GM12878 (cell line): ENCODE measurements around the gene CHST14. TPM values are rescaled to one million over a fixed set of nuclear protein-coding genes. Genes with fewer than 3 reads are reported as not detected.

Experiments used
- ATAC-seq: fragments of 200-7000 bp; cut with Tn5 transposase; 3 replicates; pipeline ENCODE4 v1.9.1; 2020; ENCODE audit warnings: mild to moderate bottlenecking, moderate library complexity
- BruUV-seq: library from RNA; stranded (reverse); fragments of 400-500 nt; replicated peaks from 2 replicates; lab custom pipeline; 2021; lab: Mats Ljungman, UMichigan
- CTCF ChIA-PET: fragments of 300-600 bp; sonication (Branson Sonifier 250); formaldehyde crosslinking; extraction: SDS; loops from one replicate; lab custom pipeline; 2021; ENCODE audit warnings: inconsistent platforms; lab: Yijun Ruan, JAX
- POLR2A ChIA-PET: fragments of 350-600 bp; formaldehyde crosslinking; extraction: SDS; loops from one replicate; lab custom pipeline; 2021; ENCODE audit warnings: inconsistent platforms; lab: Charles Lee
- RAD21 ChIA-PET: fragments of 300-600 bp; sonication (Branson Sonifier 250); formaldehyde crosslinking; loops from one replicate; lab custom pipeline; 2023; ENCODE audit warnings: antibody characterized with exemption; ENCODE audit not compliant: unreplicated experiment; lab: Charles Lee
- SMC1A ChIA-PET: fragments of 300-600 bp; sonication (Branson Sonifier 250); formaldehyde crosslinking; loops from one replicate; lab custom pipeline; 2023; ENCODE audit not compliant: unreplicated experiment, uncharacterized antibody; lab: Charles Lee
- DNase-seq: peaks from one replicate; pipeline ENCODE4 v3.0.0-alpha.2; 2011; ENCODE audit warnings: low read depth, low spot score
- FAIRE-seq: peaks from 3 replicates; lab custom pipeline; 2011; peaks lifted over from hg19 to GRCh38; lab: Jason Lieb, UNC
- H2AFZ ChIP-seq: 2 replicates; pipeline ENCODE4 v1.6.0; 2011; ENCODE audit warnings: low read depth, low read length, control low read depth; ENCODE audit not compliant: control insufficient read depth
- H3K27ac ChIP-seq: 2 replicates; pipeline ENCODE4 v1.5.1; 2011; ENCODE audit warnings: control low read depth; ENCODE audit not compliant: control insufficient read depth, insufficient read depth
- H3K27me3 ChIP-seq, 2 experiments: replicated peaks in 1 of 2; 2 replicates each; pipeline versions ENCODE4 v1.6.0 to v1.6.1; 2011; ENCODE audit warnings: low read length in 1 of 2; ENCODE audit not compliant: control insufficient read depth in 2 of 2, insufficient read depth in 2 of 2
- H3K36me3 ChIP-seq, 2 experiments: 2 replicates each; pipeline ENCODE4 v1.5.1; 2011; ENCODE audit warnings: low read length in 1 of 2; ENCODE audit not compliant: control insufficient read depth in 2 of 2, insufficient read depth in 2 of 2
- H3K4me1 ChIP-seq: 2 replicates; pipeline ENCODE4 v1.6.1; 2011; ENCODE audit warnings: mild to moderate bottlenecking, low read length, moderate library complexity, mixed read lengths; ENCODE audit not compliant: control insufficient read depth, insufficient read depth
- H3K4me2 ChIP-seq: 2 replicates; pipeline ENCODE4 v1.6.0; 2011; ENCODE audit warnings: control low read depth; ENCODE audit not compliant: control insufficient read depth, insufficient read depth
- H3K4me3 ChIP-seq: fragments of 200-600 bp; sonication (generic); 2 replicates; pipeline ENCODE4 v1.5.1; 2016
- H3K79me2 ChIP-seq: 2 replicates; pipeline ENCODE4 v1.6.0; 2011; ENCODE audit warnings: low read length; ENCODE audit not compliant: control insufficient read depth, insufficient read depth
- H3K9ac ChIP-seq: 2 replicates; pipeline ENCODE4 v1.8.0; 2011; ENCODE audit warnings: low read length, control low read depth, mixed read lengths; ENCODE audit not compliant: control insufficient read depth, insufficient read depth
- H3K9me3 ChIP-seq: replicated peaks from 3 replicates; pipeline ENCODE4 v1.5.1; 2011; ENCODE audit warnings: mild to moderate bottlenecking, low read length; ENCODE audit not compliant: control insufficient read depth, insufficient read depth
- H4K20me1 ChIP-seq: 2 replicates; pipeline ENCODE4 v1.6.0; 2011; ENCODE audit not compliant: control insufficient read depth, insufficient read depth
- CBX5 ChIP-seq: sonication (generic); IDR thresholded peaks from 2 replicates; pipeline ENCODE4 v1.6.1; 2016; ENCODE audit warnings: low read depth, moderate library complexity, mild to moderate bottlenecking, inconsistent platforms
- CTCF ChIP-seq, 3 experiments: IDR thresholded peaks in 2 of 3; conservative IDR thresholded peaks in 1 of 3; 2 replicates each; pipeline ENCODE4 v1.5.1; 2011; ENCODE audit warnings: low read depth in 3 of 3, low read length in 3 of 3, mild to moderate bottlenecking in 3 of 3, control low read depth in 2 of 3, moderate library complexity in 2 of 3, inconsistent platforms in 1 of 3, mixed read lengths in 1 of 3; ENCODE audit not compliant: control insufficient read depth in 2 of 3, insufficient read depth in 1 of 3; ENCODE audit errors: extremely low read depth in 1 of 3
- GATAD2B ChIP-seq: fragments of 450-650 bp; conservative IDR thresholded peaks from 2 replicates; pipeline ENCODE4 v1.6.1; 2017; ENCODE audit warnings: low read depth, mild to moderate bottlenecking, moderate library complexity
- POU2F2 ChIP-seq: IDR thresholded peaks from 3 replicates; pipeline ENCODE4 v1.6.1; 2011; ENCODE audit warnings: low read depth, mild to moderate bottlenecking, low read length, borderline replicate concordance
- RELA ChIP-seq: fragments of 450-650 bp; IDR thresholded peaks from 2 replicates; pipeline ENCODE4 v1.8.0; 2014; ENCODE audit warnings: borderline replicate concordance; ENCODE audit not compliant: partially characterized antibody
- STAT1 ChIP-seq: fragments of 450-650 bp; conservative IDR thresholded peaks from 2 replicates; pipeline ENCODE4 v1.6.1; 2014; ENCODE audit warnings: antibody characterized with exemption, mild to moderate bottlenecking
- TBL1XR1 ChIP-seq: IDR thresholded peaks from 2 replicates; pipeline ENCODE4 v1.6.1; 2012; ENCODE audit warnings: low read depth, low read length, improper control_type of control experiment
- ZBTB11 ChIP-seq: fragments of 450-650 bp; formaldehyde crosslinking; IDR thresholded peaks from 2 replicates; pipeline ENCODE4 v1.5.0; 2022; ENCODE audit warnings: mild to moderate bottlenecking, missing genetic modification characterization
- ZNF217 ChIP-seq: fragments of 450-650 bp; IDR thresholded peaks from 2 replicates; pipeline ENCODE4 v1.6.1; 2017; ENCODE audit warnings: antibody characterized with exemption, mild to moderate bottlenecking
- WGBS: methylation state at CpG from one replicate; pipeline ENCODE4 v1.1.6; 2016; ENCODE audit warnings: low lambda C conversion rate; ENCODE audit not compliant: insufficient replicate concordance, insufficient coverage; ENCODE audit errors: missing lambda C conversion rate; 5-methylcytosine and 5-hydroxymethylcytosine counted together
- in situ Hi-C: fragments of 300-500 bp; cut with MboI; formaldehyde crosslinking; loops from 9 replicates; pipeline ENCODE4 v1.14.3; 2018; ENCODE audit warnings: mixed read lengths
- intact Hi-C: fragments of 100-400 bp; cut with micrococcal nuclease; formaldehyde crosslinking; loops from one replicate; pipeline ENCODE4 v1.14.2; 2022; ENCODE audit not compliant: unreplicated experiment
- polyA plus RNA-seq, 11 experiments: library from polyadenylated mRNA; depleted of rRNA in 4 of 11; unstranded in 6 of 11; stranded (reverse) in 5 of 11; fragments of >200 nt; fragmentation: Nextera tagmentation in 4 of 11; fragmentation: Illumina TruSeq in 1 of 11; extraction: Ambion mirVana in 4 of 11; extraction: Trizol in 1 of 11; gene quantifications; 1 replicate in 1 of 11; 2 replicates in 10 of 11; pipeline versions ENCODE4 v1.2.1 to v1.2.3, GENCODE V29; 2011 to 2016; ENCODE audit warnings: inconsistent platforms in 2 of 11, missing spikeins in 2 of 11, low read depth in 1 of 11
- total RNA-seq, 4 experiments: library from RNA; depleted of rRNA in 3 of 4; stranded (reverse); fragments of >200 nt in 3 of 4; fragmentation: Illumina TruSeq in 1 of 4; extraction: Trizol in 1 of 4; gene quantifications; 2 replicates each; pipeline versions ENCODE4 v1.2.1 to v1.2.3, GENCODE V29; 2013 to 2021

CHST14 gene
- total and polyA plus RNA-seq, 10 of the 15 experiments (the other 5 are each of a cell fraction or from before 2014, with no cell fraction given), result 1.3 to 12.8 (median 6.2) TPM

- Histone ChIP-seq H3K27me3 (no peaks in the 10 kb centered on the region; a peak in 1 of 4 replicates), H3K79me2 (no peaks in the 10 kb centered on the region), H4K20me1 (no peaks in the 10 kb centered on the region), H3K9ac (no peak overlapping the region), H2AFZ (no peak overlapping the region), H3K36me3 (no peaks in the 10 kb centered on the region), H3K4me1 (no peaks in the 10 kb centered on the region), H3K4me2 (no peak overlapping the region), H3K27ac (no peak overlapping the region), H3K4me3 (no peak overlapping the region), H3K9me3 (no peaks in the 10 kb centered on the region)
- BruUV-seq, result no TSS peak
- ChIA-PET RAD21 (no interaction called here), POLR2A (no interaction called here), CTCF (no interaction called here), SMC1A (no interaction called here)
- DNase-seq (no peak), FAIRE-seq (no peak), ATAC-seq (no peak)
- in situ Hi-C loops, result no loop called here
- intact Hi-C loops, result no loop called here
- 22% methylated on average over 4 of the region's 4 CpGs for WGBS
- TF ChIP-seq POU2F2, result no peak
Measured at GRCh38 chr15:40428185-40428584, 42.6 kb upstream of the CHST14 start.

GRCh38 chr15:40429068-40429710 is 41.6 kb upstream of the CHST14 start:
- FAIRE-seq, result no peak
- no peak overlapping the region for H3K4me3 ChIP-seq
- ChIA-PET CTCF (no interaction called here), RAD21 (no interaction called here), SMC1A (no interaction called here), POLR2A (no interaction called here)
- H3K4me1 ChIP-seq, result no peaks in the 10 kb centered on the region
- H2AFZ ChIP-seq, result no peak overlapping the region
- no peaks in the 10 kb centered on the region for H3K79me2 ChIP-seq
- in situ Hi-C loops (no loop called here), intact Hi-C loops (no loop called here)
- no peaks in the 10 kb centered on the region; a peak in 3 of 4 replicates for H3K27me3 ChIP-seq
- no peak for DNase-seq
- no peak overlapping the region for H3K27ac ChIP-seq
- ATAC-seq, result no peak
- BruUV-seq, result no TSS peak
- H3K36me3 ChIP-seq, result no peaks in the 10 kb centered on the region
- no peak overlapping the region for H3K4me2 ChIP-seq
- WGBS, result 41% methylated on average over 10 of the region's 10 CpGs
- H3K9me3 ChIP-seq, result no peaks in the 10 kb centered on the region
- H3K9ac ChIP-seq, result no peak overlapping the region
- H4K20me1 ChIP-seq, result no peaks in the 10 kb centered on the region
- TF ChIP-seq GATAD2B, result no peak
- TF ChIP-seq ZNF217, result no peak
- no peak for TF ChIP-seq ZBTB11 (CRISPR knock-in tag)
- no peak for TF ChIP-seq TBL1XR1
- TF ChIP-seq RELA, result no peak
- TF ChIP-seq CTCF (IDR thresholded peaks at IDR 0.05 in 2 of 3, conservative IDR thresholded peaks at IDR 0.05 in 1 of 3; ENCODE audit: control insufficient read depth in 2 of 3, extremely low read depth in 1 of 3, insufficient read depth in 1 of 3, low read depth in 3 of 3, low read length in 3 of 3), result no peak
- TF ChIP-seq CBX5, result no peak
- TF ChIP-seq STAT1, result no peak
